Hair follicular keratinocyte (primary cell): ENCODE results near the gene MRM3. TPM values are rescaled to one million over a fixed set of nuclear protein-coding genes. Genes with fewer than 3 reads are reported as not detected.

Experiments used
- total RNA-seq: library from RNA; depleted of rRNA; stranded (reverse); fragments of >200 nt; gene quantifications from 2 replicates; pipeline ENCODE4 v1.2.3, GENCODE V29; 2015

The MRM3 gene
- total RNA-seq = 13.4 and 23.9 TPM in 2 replicates

GRCh38 chr17:781805-782731, at the start of gene MRM3, which contains the start of gene GLOD4:
MRM3 (plus strand) TSS chr17:782353; CDS start chr17:782379, 26 bp downstream.
GLOD4 (minus strand) TSS chr17:782280; CDS start chr17:782255, 25 bp downstream.

GRCh38 chr17:752002-752619, 30.0 kb upstream of the MRM3 start, which contains the start of gene GEMIN4:
GEMIN4 (minus strand) TSS chr17:752264; CDS start chr17:752142, 122 bp downstream.

Other genes with a start within 250 kb of the MRM3 start
- gene VPS53, start 67.5 kb upstream of the MRM3 start, total RNA-seq = 16.6 and 18.4 TPM in 2 replicates
- 23.6 and 34.0 TPM in 2 replicates for gene TLCD3A, start 49.8 kb upstream of the MRM3 start, total RNA-seq
- gene GEMIN4, start 30.1 kb upstream of the MRM3 start, total RNA-seq = 19.6 and 34.1 TPM in 2 replicates
- gene GLOD4, start 73 bp upstream of the MRM3 start, total RNA-seq = 48.9 and 70.2 TPM in 2 replicates
- gene NXN, start 197.4 kb downstream of the MRM3 start, total RNA-seq = 109 and 115 TPM in 2 replicates
- 15.5 and 21.1 TPM in 2 replicates for gene TIMM22, start 214.8 kb downstream of the MRM3 start, total RNA-seq